OCI-M1 (cell line): ENCODE results near the gene CACNA2D1.
"Not testable (repeated sequence)": the region's sequence is repeated elsewhere in the genome, so short reads cannot be mapped to it uniquely, and the experiment has no call there.

Experiments
- DNase-seq: peaks from one replicate; lab custom pipeline; 2025; lab: John Stamatoyannopoulos, UW

CACNA2D1 gene

GRCh38 chr7:82434275-82435022 lies 9.1 kb downstream of the CACNA2D1 start:
- peak; percentile 32 for DNase-seq

GRCh38 chr7:82433507-82433906 lies 10.1 kb downstream of the CACNA2D1 start:
- no peak for DNase-seq

- not testable (repeated sequence) for DNase-seq
Measured at GRCh38 chr7:82432743-82433142, 10.8 kb downstream of the CACNA2D1 start.

- DNase-seq = no peak
Measured at GRCh38 chr7:82430500-82431465, 12.8 kb downstream of the CACNA2D1 start.

- no peak for DNase-seq
Measured at GRCh38 chr7:82429408-82429807, 14.2 kb downstream of the CACNA2D1 start.

- DNase-seq = peak; percentile 36
Measured at GRCh38 chr7:82428186-82428961, 15.2 kb downstream of the CACNA2D1 start.

- DNase-seq = no peak
Measured at GRCh38 chr7:82423446-82423845, 20.1 kb downstream of the CACNA2D1 start.

- peak; percentile 82 for DNase-seq
Measured at GRCh38 chr7:82419200-82419599, 24.4 kb downstream of the CACNA2D1 start.

GRCh38 chr7:82417898-82418297 lies 25.7 kb downstream of the CACNA2D1 start:
- DNase-seq = no peak

GRCh38 chr7:82416402-82416801 lies 27.2 kb downstream of the CACNA2D1 start:
- DNase-seq = no peak

- DNase-seq = no peak
Measured at GRCh38 chr7:82414389-82414788, 29.2 kb downstream of the CACNA2D1 start.

- no peak for DNase-seq
Measured at GRCh38 chr7:82413237-82413636, 30.3 kb downstream of the CACNA2D1 start.

GRCh38 chr7:82411732-82412131 lies 31.8 kb downstream of the CACNA2D1 start:
- no peak for DNase-seq

GRCh38 chr7:82410461-82410860 lies 33.1 kb downstream of the CACNA2D1 start:
- DNase-seq = no peak

- no peak for DNase-seq
Measured at GRCh38 chr7:82406937-82407336, 36.6 kb downstream of the CACNA2D1 start.

- no peak for DNase-seq
Measured at GRCh38 chr7:82405301-82405700, 38.3 kb downstream of the CACNA2D1 start.

GRCh38 chr7:82404652-82405051 lies 38.9 kb downstream of the CACNA2D1 start:
- DNase-seq = no peak

GRCh38 chr7:82404094-82404493 lies 39.5 kb downstream of the CACNA2D1 start:
- DNase-seq = no peak

GRCh38 chr7:82397879-82398524 lies 45.6 kb downstream of the CACNA2D1 start:
- DNase-seq = no peak

GRCh38 chr7:82396343-82396742 lies 47.2 kb downstream of the CACNA2D1 start:
- no peak for DNase-seq

GRCh38 chr7:82395147-82395546 lies 48.4 kb downstream of the CACNA2D1 start:
- DNase-seq = no peak

GRCh38 chr7:82393840-82394220 lies 49.7 kb downstream of the CACNA2D1 start:
- no peak for DNase-seq
